Stimulated activated CD8-positive, alpha-beta memory T cell treated with anti-CD3 and anti-CD28 coated beads, Interleukin-7, amount 100 ng/mL, for 4 hours (primary cell): ENCODE measurements around the gene MAMDC2.

ENCODE experiments used
- DNase-seq, 2 donors: peaks; one replicate each; pipeline ENCODE4 v3.0.0-alpha.2; 2020; ENCODE audit warnings: low read depth in 2 of 2

The MAMDC2 gene, protein sequence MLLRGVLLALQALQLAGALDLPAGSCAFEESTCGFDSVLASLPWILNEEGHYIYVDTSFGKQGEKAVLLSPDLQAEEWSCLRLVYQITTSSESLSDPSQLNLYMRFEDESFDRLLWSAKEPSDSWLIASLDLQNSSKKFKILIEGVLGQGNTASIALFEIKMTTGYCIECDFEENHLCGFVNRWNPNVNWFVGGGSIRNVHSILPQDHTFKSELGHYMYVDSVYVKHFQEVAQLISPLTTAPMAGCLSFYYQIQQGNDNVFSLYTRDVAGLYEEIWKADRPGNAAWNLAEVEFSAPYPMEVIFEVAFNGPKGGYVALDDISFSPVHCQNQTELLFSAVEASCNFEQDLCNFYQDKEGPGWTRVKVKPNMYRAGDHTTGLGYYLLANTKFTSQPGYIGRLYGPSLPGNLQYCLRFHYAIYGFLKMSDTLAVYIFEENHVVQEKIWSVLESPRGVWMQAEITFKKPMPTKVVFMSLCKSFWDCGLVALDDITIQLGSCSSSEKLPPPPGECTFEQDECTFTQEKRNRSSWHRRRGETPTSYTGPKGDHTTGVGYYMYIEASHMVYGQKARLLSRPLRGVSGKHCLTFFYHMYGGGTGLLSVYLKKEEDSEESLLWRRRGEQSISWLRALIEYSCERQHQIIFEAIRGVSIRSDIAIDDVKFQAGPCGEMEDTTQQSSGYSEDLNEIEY

DNA sequence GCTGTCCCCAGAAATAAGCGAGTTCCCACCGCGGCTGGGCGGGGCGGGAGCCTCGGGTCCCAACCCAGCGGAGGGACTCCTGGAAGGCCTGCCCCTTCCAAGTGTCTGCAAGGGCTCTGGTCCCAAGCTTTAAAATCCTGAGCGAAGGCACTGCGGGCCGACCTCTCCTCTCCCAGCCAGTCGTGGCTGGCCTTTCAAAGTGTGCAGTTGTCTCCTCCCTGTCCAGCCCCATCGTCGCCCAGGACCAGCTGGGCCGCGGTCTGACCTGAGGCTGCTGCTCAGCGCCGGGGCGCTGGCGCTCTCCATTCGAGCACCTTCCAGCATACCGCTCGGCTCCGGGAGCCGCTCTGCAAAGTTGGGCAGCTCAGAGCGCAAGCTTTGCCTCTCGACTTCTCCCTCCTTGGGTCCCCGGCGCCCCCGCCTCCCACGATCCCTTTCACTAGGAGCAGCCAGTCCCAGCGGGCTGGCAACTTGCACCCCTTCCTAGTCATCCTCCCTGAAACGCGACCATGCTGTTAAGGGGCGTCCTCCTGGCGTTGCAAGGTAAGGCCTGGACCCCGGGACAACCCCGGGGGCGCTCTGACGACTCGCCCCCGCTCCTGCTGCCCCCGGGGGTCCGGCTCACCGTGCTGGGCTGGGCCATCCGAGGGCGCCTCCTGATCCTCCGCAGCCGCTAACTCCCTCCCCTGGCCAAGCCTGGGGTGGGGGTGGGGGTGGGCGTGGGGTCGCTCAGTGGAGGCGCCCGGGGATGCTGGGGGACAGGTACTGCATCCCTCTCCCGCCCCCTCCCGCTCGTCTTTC is at the start of gene MAMDC2:
MAMDC2 (plus strand) TSS at position 160 of the 801 bp plus-strand sequence; CDS start at position 510, 350 bp downstream.
- DNase-seq, result no peak

DNA sequence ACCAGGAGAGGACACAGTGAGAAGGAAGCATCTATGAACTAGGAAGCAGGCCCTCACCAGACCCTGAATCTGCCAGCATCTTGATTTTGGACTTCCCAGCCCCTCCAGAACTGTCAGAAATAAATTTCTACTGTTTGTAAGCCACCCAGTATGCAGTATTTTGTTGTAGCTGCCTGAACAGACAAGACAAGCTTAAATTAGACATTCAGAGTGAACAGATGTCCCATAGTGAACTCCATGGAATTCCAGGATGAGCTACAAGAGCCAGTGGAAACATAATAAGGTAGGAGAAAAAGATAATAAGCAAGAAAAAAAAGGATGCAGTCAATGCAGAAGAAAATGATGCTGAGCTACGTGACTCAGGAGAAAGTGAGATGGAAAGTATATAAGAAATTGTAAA is 47.8 kb upstream of the MAMDC2 start:
- no peak for DNase-seq

DNA sequence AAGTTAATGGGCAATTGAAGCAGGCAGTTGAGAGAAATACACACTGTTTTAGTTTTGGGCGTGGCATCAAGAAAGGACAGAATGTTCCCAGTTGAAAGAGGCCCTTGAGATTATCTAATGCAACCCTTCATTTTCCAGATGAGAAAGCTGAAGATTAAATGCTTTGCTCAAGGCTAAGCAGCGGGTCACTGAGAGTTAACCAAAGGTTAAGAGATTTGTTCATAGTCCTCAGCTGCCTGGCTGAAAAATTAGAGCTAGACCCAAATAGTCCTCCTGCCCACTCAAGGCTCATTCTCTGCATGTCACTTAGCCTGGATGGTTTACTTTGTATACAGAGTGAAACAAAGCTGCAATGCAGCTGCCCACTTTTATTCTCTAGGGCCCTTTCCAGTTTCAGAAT is 46.7 kb upstream of the MAMDC2 start:
- DNase-seq, result no peak

DNA sequence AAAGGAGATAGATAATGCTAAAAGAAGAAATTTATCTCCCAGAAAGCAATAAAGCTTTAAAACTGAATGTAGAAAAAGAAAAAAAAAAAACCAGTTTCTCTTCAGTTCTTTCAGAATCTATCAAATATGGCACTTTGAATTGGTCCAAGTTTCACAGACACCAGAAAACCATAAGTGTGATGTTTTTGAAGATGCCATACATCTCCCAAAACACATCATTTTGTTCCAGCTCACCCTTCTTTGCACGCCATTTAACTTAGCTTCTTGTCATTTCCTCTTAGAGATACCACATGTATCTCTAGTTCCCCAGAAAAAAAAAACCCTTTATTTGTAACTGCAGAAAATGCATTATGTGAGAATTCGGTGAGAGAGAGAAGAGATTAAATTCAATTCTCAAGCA is 46.1 kb upstream of the MAMDC2 start:
- DNase-seq, result no peak

DNA sequence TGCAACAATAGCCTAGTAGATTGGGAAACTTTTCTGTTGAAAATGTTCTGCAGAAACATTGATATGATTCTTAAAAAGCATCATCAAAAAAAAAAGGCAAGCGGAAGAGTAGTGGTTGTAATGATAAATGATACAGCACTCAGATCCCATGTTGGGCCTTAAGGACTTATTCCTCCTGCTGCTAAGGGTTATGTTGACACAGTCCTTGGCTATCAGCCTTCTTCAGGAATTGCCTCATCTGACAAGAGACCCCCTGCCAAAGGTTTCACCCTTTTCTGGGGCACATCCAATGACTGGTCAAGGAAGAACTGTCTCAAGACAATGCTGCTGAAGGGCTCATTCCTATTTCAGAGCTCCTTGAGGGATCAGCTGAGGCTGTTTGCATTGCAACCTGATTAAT is 44.3 kb upstream of the MAMDC2 start:
- DNase-seq, result no peak

DNA sequence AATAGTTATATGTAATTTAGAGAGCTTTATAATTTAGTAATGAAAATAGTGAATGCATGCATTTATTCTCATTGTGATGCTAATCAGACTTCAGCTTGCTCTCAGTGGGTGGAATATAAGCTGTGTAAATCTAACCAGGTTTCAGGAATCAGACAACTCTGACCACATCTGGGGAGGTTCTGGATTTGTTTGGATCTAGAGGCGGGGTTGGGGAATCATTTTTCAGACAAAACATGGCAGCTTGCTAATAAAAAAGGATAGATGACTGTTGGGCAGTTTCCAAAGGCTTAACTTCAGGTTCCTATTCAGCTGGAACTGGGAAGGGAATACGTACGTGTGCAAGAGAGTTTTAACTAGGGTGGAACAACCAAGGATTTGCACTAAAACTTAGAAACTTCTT is 43.2 kb upstream of the MAMDC2 start:
- no peak for DNase-seq

DNA sequence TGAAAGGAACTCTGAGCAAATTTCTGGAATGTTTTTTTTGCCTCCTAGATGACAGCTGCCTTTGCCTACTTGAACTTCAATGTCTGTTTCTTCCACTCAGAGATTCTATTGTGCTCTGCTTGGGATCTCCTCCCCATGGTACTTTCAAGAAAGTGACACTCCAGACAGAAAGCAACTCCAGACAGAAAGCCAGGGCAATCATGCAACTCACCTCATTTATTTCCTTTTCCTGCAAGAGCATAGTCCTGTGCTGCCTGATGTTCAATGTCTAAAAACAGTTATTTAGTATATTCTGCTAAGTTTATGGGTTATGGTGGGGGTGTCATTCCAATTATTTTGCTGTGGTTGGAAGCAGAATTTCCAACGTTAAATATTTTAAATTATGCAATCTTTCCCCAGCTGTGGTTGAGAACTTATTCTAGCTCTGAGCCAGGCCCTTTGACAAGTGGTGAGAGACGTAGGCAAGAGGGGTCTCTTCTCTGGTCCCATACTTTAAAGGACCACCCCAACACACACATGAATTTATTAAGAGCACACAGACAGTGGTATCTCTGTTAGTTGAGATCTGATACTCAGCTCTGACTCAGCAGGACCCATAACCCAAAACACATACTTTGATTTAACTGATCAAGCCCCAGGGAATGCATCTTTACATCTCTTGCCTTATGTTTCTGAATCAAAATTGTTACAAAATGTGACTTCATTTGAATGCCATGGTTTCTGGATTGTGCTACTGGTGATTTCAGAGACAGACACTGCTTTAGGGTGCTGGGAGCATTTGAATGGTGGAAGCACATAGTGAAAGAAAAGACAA is 39.5 kb upstream of the MAMDC2 start:
- DNase-seq, result no peak

DNA sequence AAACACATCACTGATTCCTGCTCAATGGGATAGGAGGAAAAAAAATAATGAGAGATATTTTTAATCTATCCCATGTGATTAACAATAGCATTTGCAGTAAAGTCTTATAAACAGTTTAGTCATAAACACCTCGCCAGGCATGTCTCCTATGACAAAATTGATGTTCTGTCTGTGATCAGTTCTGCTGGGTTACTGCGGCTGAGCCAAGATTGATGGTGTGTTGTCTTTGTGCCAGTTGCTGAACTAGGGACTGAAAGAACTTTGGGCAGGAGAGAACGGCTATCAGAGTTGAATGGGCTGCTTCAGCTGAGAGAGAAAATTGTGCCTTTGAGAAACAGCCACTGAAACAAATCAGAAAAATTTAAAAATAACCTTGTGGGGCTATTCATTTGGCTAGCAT is 37.3 kb upstream of the MAMDC2 start:
- no peak for DNase-seq

DNA sequence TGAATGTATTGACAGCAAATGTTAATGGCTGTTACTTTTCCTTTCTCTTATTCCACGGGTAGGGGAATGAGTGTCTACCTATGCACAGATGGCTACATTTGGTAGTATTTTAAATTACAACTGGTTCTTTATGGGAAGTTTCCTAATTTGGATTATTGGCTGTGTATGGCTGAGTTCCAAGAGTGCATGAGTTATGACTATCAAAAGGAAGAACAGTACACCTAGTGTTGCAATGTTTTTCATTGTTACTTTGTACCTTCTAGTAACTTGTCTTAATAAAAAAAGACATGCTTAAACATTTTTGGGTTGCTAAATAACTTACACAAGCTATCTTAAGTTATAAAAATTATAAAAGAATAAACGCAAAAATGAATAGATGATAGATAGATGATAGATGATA is 35.8 kb upstream of the MAMDC2 start:
- DNase-seq, result no peak

DNA sequence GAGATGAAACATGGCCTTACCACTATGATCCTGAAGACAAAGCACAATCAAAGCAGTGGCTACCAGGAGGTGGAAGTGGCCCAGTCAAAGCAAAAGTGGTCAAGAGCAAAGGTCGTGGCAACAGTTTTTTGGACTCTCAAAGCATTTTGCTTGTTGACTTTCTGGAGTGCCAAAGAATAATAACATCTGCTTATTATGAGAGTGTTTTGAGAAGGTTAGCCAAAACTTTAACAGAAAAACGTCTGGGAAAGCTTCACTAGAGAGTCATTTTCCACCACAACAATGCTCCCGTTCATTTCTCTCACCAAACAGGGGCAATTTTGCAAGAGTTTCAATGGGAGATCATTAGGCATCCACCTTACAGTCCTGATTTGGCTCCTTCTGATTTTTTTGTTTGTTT is 33.6 kb upstream of the MAMDC2 start:
- DNase-seq, result no peak

DNA sequence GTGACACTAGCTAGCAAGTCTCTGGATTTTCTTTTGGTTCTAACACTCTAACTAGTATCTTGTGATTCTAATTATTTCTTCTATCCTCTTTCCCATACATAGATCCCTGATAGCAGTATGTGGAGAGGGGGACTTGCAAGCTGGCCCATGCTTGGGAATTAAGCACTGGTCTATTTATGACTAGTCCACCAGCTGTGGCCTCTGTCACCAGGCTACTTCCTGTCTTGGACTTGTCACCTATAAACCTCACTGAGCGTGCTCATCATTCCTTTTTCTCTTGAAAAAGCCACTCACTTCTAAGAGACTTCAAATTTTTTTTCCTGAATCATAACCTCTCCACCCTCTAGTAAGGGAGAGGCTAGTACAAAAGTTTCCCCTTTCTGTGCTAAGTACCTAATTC is 32.3 kb upstream of the MAMDC2 start:
- DNase-seq, result no peak

DNA sequence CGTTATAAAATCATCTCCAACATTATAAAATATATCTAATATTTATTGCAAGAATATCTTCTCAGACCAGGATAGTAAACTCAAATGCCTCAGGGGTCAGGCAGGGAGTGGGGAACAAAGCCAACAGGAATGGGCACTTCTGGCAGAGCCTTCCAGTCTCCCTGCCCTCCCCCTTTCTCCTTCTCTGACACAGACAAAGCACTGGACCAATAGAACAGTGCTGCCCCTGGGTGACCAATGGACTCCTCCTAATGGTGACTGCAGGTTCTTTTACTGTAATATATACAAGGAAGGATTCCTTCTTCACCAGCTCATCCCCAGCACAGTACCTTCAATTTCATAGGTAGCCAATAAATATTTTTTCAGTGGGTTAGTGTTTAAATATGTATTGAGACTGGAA is 31.1 kb upstream of the MAMDC2 start:
- DNase-seq, result no peak

DNA sequence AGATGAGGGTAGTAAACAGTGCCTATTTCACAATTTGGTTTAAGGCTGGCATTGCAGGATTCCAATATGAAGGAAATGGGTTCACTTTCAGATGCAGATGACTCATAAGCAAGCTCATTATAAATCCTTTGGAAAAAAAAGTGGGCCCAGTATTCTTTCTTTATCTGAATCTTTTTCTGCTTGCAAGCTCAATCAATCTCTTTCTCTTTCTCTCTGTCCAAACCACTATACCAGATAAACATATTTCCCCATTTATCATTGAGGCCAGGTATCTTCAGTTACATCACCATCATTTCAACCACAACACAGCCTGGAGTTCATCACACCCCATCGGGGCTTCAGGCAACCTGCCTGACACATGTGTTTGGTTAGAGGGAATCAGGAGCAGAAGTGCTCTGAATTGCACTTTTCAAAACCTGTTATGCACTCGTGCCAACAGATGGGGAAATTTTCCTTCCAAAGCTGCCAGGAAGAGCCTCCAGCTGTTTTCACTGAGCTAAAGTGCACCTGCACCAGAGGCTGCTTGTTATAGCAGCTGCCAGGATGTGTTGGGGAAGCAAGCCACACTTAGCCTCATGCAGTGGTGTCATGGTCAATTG is 30.0 kb upstream of the MAMDC2 start:
- no peak for DNase-seq

DNA sequence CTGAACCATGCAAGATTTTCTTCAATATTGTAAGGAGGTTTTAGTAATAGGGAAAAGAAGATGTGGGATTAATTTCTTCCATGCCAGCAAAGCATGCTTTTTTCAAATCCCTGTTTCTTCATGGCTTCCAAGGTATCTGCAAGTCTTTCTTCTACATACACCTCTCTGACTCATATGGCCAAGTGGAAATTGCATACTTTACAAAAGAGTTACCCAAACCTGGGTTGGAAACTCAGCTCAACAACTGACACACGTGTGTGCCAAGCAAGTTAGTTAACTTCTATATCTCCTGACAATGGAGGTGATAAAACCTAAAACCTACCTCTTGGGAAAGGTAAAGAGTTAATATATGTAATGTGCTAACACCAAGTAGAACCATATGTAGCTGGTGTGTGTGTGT is 28.5 kb upstream of the MAMDC2 start:
- DNase-seq, result no peak

DNA sequence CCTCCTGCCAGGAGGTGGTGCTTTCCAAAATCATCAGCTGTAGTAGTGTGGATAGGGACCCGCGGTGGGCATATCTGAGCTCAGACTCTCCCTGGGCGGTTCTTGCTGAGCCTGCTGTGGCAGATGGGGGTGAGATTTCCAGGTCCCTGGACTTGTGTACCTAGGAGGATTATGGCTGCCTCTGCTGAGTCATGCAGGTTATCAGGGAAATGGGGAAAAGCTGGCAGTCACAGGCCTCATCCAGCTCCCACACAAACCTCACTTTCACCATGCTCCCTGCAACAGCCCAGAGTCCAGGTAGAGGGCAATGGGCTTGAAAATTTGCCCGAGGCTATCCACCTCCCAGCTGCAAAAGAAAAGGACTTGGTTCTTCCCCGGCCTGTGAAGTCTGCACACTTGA is 23.4 kb upstream of the MAMDC2 start:
- DNase-seq, result no peak

DNA sequence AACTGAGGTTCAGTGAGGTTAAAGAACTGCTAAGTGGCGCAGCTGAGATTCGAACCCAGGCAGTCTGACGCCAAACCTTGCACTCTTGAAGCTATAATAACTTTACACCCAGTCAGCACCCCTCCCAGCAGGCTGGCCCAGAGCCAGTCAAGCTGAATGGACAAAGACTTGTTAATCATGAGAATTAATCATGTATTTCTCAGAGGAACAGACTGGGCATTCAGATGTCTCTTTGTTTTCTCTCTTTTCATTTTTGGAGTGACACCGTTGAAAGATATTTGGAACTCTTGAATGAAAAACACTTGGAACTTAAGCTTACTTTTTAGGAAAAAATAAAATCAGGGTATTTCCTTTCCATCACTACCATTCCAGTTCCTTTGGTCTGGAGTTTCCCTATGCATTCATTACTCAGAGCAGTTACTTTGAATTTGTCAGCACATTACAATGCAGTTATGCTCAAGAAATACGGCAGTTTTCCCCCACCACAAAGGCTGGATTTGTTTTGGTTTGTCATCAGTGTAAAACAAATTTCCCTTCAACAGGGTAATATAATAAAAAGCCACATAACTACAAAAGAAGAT is 22.6 kb upstream of the MAMDC2 start:
- DNase-seq, result no peak

DNA sequence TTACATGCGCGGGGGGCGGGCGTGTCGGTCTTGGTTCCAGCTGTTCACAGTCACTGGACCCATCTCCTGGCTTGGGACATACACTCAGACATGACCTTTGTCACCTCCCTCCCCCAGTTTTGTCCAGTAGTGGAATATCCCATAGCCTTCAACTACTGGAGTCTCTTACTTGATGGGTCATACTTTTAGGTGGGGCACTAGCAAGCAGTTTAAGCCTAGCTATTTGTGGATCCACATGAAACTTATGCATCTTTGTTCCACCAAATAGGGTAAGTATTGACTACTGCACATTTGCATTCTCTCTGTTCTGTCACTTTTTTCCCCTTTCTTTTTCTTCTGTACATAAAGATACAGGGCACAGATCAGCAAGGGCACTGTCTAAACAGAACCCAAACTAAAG is 15.4 kb upstream of the MAMDC2 start:
- no peak for DNase-seq

DNA sequence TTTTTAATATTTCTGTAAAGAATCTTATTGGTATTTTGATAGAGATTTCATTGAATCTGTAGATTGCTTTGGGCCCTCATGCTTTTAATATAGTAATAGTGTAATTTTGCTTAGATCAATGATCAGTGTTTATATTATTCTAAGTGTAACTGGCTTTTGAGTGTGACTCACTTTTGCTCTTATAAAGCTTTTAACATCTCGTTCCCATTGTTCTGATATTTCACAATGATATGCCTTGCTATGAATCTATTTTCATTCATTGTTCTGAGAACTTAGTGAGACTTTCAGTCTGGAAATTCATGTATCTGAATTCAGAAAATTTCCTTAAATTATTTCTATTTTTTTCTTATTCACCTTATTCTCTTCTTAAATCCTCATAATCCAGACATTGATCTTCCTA is 13.5 kb upstream of the MAMDC2 start:
- no peak for DNase-seq

DNA sequence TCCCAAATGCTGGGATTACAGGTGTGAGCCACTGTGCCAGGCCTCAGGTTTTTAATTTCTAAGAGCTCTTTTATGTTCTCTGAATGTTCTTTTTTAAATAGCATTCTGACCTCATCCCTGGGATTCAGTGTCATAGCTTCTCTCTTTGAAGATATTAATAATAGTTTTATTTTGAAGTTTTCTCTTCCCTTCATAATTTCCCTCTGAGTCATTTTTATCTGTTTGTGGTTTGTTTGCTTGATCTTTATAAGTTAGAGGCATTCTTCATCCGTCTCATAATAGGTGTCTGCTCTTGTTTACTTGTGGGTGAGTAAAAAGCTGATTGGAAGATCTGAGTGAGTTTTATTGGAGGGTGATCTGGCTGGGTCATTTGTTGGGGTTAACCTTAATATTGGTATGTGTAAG is 12.5 kb upstream of the MAMDC2 start:
- no peak for DNase-seq

DNA sequence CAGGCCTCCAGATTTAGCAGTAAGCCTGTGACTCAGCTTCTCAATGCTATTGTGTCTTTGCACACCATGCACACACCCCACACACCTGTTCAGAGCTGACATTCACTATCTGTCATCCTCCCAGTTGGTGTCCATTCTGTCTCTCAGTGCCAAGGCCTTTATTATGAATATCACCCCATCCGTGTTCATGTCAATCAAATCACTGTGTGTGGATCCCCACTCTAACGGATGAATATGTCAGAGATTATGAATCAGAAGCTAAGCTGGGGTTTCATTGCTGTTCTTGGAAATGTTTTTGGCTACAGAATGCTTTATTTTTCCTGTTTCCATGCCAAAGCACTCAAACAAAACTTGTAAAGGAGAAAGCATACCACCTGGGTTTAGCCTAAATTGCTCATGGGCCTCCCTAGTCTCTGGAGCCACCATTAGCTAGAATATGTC is 9.4 kb upstream of the MAMDC2 start:
- DNase-seq, result no peak

DNA sequence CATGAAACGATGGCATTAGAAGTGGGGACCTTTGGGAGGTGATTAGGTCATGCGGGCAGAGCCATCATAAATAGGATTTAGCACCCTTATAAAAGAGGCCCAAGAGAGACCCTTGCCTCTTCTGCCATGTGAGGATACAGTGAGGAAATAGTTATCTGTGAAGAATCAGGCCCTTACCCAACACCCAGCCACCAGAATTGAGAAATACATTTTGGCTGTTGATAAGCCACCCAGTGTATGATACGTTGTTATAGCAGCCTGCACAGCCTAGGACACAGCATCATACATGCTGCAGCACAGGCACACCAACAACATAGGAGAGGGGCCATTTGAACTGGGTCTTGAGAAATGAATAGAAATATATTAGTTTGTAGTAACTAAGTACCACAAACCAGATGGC is 8.0 kb upstream of the MAMDC2 start:
- DNase-seq, result no peak
